GM12878 (cell line): ENCODE measurements around the gene PRM1. TPM values are rescaled to one million over a fixed set of nuclear protein-coding genes. Genes with fewer than 3 reads are reported as not detected.

ENCODE experiments used
- BCL11A ChIP-seq: IDR thresholded peaks from 2 replicates; pipeline ENCODE4 v1.6.1; 2011; ENCODE audit warnings: low read depth, low read length
- CBFB ChIP-seq: IDR thresholded peaks from 2 replicates; pipeline ENCODE4 v1.6.1; 2016; ENCODE audit warnings: antibody characterized with exemption, low read depth
- CREM ChIP-seq: IDR thresholded peaks from 2 replicates; pipeline ENCODE4 v1.6.1; 2014; ENCODE audit warnings: antibody characterized with exemption, low read depth
- EED ChIP-seq: sonication (generic); IDR thresholded peaks from 2 replicates; pipeline ENCODE4 v1.6.1; 2016; ENCODE audit warnings: antibody characterized with exemption, low read depth
- HCFC1 ChIP-seq: fragments of 150-350 bp; IDR thresholded peaks from 2 replicates; pipeline ENCODE4 v1.6.1; 2014; ENCODE audit warnings: low read length
- JUNB ChIP-seq: IDR thresholded peaks from 2 replicates; pipeline ENCODE4 v1.6.1; 2016; ENCODE audit warnings: antibody characterized with exemption, mild to moderate bottlenecking
- MTA3 ChIP-seq: IDR thresholded peaks from 2 replicates; pipeline ENCODE4 v1.6.1; 2012; ENCODE audit warnings: low read length, inconsistent platforms, borderline replicate concordance
- MYC ChIP-seq: IDR thresholded peaks from 2 replicates; pipeline ENCODE4 v1.6.1; 2011; ENCODE audit warnings: mild to moderate bottlenecking, low read length, moderate library complexity, inconsistent platforms; ENCODE audit not compliant: insufficient read depth, insufficient replicate concordance, insufficient read length, severe bottlenecking
- NRF1 ChIP-seq: conservative IDR thresholded peaks from 2 replicates; pipeline ENCODE4 v1.6.1; 2011; ENCODE audit warnings: mild to moderate bottlenecking, low read depth, low read length, improper control_type of control experiment
- POLR2AphosphoS5 ChIP-seq: IDR thresholded peaks from 2 replicates; pipeline ENCODE4 v1.6.1; 2011; ENCODE audit warnings: mild to moderate bottlenecking, low read length, inconsistent platforms
- RAD21 ChIP-seq: IDR thresholded peaks from 2 replicates; pipeline ENCODE4 v1.6.1; 2011; ENCODE audit warnings: mild to moderate bottlenecking, low read depth, low read length, moderate library complexity; ENCODE audit not compliant: insufficient read depth
- RBBP5 ChIP-seq: fragments of 200-600 bp; sonication (generic); conservative IDR thresholded peaks from 2 replicates; pipeline ENCODE4 v1.6.1; 2016
- SIX5 ChIP-seq: IDR thresholded peaks from 2 replicates; pipeline ENCODE4 v1.6.1; 2011; ENCODE audit warnings: mild to moderate bottlenecking, low read depth, low read length, moderate library complexity; ENCODE audit not compliant: severe bottlenecking
- SMARCA5 ChIP-seq: fragments of 450-650 bp; IDR thresholded peaks from 2 replicates; pipeline ENCODE4 v1.6.1; 2017; ENCODE audit warnings: mild to moderate bottlenecking
- SMC3 ChIP-seq: IDR thresholded peaks from 2 replicates; pipeline ENCODE4 v1.6.1; 2011; ENCODE audit warnings: low read length, improper control_type of control experiment, borderline replicate concordance
- SRF ChIP-seq, 2 experiments: IDR thresholded peaks; 2 replicates each; pipeline ENCODE4 v1.6.1; 2011; ENCODE audit warnings: low read depth in 2 of 2, low read length in 2 of 2, mild to moderate bottlenecking in 1 of 2, moderate library complexity in 1 of 2
- SUZ12 ChIP-seq: fragments of 200-600 bp; sonication (generic); IDR thresholded peaks from one replicate; pipeline ENCODE4 v1.6.1; 2018; ENCODE audit warnings: antibody characterized with exemption, mild to moderate bottlenecking; ENCODE audit not compliant: unreplicated experiment
- YBX1 ChIP-seq: fragments of 450-650 bp; IDR thresholded peaks from 2 replicates; pipeline ENCODE4 v1.6.1; 2016; ENCODE audit warnings: antibody characterized with exemption
- ZNF217 ChIP-seq: fragments of 450-650 bp; IDR thresholded peaks from 2 replicates; pipeline ENCODE4 v1.6.1; 2017; ENCODE audit warnings: antibody characterized with exemption, mild to moderate bottlenecking
- ZNF24 ChIP-seq: fragments of 450-650 bp; IDR thresholded peaks from 2 replicates; pipeline ENCODE4 v1.6.1; 2017; ENCODE audit warnings: antibody characterized with exemption, mild to moderate bottlenecking
- polyA plus RNA-seq, 11 experiments: library from polyadenylated mRNA; depleted of rRNA in 4 of 11; unstranded in 6 of 11; stranded (reverse) in 5 of 11; fragments of >200 nt; fragmentation: Nextera tagmentation in 4 of 11; fragmentation: Illumina TruSeq in 1 of 11; extraction: Ambion mirVana in 4 of 11; extraction: Trizol in 1 of 11; gene quantifications; 1 replicate in 1 of 11; 2 replicates in 10 of 11; pipeline versions ENCODE4 v1.2.1 to v1.2.3, GENCODE V29; 2011 to 2016; ENCODE audit warnings: inconsistent platforms in 2 of 11, missing spikeins in 2 of 11, low read depth in 1 of 11
- total RNA-seq, 4 experiments: library from RNA; depleted of rRNA in 3 of 4; stranded (reverse); fragments of >200 nt in 3 of 4; fragmentation: Illumina TruSeq in 1 of 4; extraction: Trizol in 1 of 4; gene quantifications; 2 replicates each; pipeline versions ENCODE4 v1.2.1 to v1.2.3, GENCODE V29; 2013 to 2021
- TF ChIP-seq, protein P1 (sequence below): fragments of 450-650 bp; formaldehyde crosslinking; IDR thresholded peaks from 2 replicates; pipeline ENCODE4 v1.5.0; 2022; ENCODE audit warnings: mild to moderate bottlenecking, missing genetic modification characterization
- TF ChIP-seq, protein P2 (sequence below): fragments of 150-350 bp; IDR thresholded peaks from 2 replicates; pipeline ENCODE4 v1.6.1; 2014; ENCODE audit warnings: mild to moderate bottlenecking, low read depth, low read length
- TF ChIP-seq, protein P3 (sequence below): IDR thresholded peaks from 2 replicates; pipeline ENCODE4 v1.6.1; 2011; ENCODE audit warnings: low read depth, mild to moderate bottlenecking, low read length, moderate library complexity, borderline replicate concordance; ENCODE audit errors: extremely low read depth
- TF ChIP-seq, protein P4 (sequence below): fragments of 450-650 bp; IDR thresholded peaks from 2 replicates; pipeline ENCODE4 v1.6.1; 2017; ENCODE audit warnings: low read depth, mild to moderate bottlenecking, moderate library complexity

PRM1 gene
- total and polyA plus RNA-seq, 10 of the 15 experiments (the other 5 are each of a cell fraction or from before 2014, with no cell fraction given): 0.20 TPM; not detected in 9

DNA sequence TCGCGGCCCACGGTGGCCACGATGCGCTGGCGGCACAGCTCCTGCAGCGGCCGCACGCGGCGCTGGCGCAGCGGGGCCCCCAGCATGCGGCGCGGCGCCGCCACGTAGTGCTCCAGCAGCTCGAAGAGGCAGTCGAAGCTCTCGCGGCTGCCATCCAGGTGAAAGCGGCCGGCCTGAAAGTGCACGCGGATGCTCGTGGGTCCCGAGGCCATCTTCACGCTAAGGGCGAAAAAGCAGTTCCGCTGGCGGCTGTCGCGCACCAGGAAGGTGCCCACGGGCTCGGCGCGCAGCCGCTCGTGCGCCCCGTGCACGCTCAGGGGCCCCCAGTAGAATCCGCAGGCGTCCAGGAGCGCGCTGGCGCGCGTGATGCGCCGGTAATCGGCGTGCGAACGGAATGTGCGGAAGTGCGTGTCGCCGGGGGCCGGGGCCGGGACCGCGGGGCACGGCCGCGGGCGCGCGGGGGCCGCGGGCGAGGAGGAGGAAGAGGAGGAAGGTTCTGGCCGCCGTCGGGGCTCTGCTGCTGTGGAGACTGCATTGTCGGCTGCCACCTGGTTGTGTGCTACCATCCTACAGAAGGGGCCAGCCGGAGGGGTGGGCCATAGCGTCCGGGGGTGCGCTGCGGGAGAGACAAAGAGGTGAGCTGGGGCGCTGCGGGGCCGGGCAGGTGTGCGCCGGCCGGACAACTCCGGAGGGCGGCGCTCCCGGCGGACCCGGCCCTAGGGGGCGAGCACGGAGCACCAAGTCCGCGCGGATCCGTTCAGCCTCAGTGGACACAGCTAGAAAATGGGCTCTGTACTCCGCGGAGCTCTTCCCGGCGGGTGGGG lies 26.0 kb downstream of the PRM1 start (continued):
- TF ChIP-seq, protein P1, sequence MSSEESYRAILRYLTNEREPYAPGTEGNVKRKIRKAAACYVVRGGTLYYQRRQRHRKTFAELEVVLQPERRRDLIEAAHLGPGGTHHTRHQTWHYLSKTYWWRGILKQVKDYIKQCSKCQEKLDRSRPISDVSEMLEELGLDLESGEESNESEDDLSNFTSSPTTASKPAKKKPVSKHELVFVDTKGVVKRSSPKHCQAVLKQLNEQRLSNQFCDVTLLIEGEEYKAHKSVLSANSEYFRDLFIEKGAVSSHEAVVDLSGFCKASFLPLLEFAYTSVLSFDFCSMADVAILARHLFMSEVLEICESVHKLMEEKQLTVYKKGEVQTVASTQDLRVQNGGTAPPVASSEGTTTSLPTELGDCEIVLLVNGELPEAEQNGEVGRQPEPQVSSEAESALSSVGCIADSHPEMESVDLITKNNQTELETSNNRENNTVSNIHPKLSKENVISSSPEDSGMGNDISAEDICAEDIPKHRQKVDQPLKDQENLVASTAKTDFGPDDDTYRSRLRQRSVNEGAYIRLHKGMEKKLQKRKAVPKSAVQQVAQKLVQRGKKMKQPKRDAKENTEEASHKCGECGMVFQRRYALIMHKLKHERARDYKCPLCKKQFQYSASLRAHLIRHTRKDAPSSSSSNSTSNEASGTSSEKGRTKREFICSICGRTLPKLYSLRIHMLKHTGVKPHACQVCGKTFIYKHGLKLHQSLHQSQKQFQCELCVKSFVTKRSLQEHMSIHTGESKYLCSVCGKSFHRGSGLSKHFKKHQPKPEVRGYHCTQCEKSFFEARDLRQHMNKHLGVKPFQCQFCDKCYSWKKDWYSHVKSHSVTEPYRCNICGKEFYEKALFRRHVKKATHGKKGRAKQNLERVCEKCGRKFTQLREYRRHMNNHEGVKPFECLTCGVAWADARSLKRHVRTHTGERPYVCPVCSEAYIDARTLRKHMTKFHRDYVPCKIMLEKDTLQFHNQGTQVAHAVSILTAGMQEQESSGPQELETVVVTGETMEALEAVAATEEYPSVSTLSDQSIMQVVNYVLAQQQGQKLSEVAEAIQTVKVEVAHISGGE: 0 out of 2 replicates have a peak, but pooled peaks have one; percentile 19
- TF ChIP-seq SUZ12 (no peak), CREM (peak; percentile 6; the same call in 1 of the 2 replicates), RAD21 (no peak; the same call in 1 of the 2 replicates), MTA3 (no peak), ZNF217 (no peak), JUNB (no peak), HCFC1 (no peak), RBBP5 (no peak), POLR2AphosphoS5 (peak; percentile 64), BCL11A (no peak), SMC3 (peak; percentile 19; the same call in 1 of the 2 replicates), EED (no peak), SRF (IDR thresholded peaks at IDR 0.05; ENCODE audit: low read depth in 2 of 2, low read length in 2 of 2) (no peak), NRF1 (no peak), MYC (peak; percentile 84), ZNF24 (no peak), SMARCA5 (peak; percentile 58; the same call in 1 of the 2 replicates), CBFB (no peak), SIX5 (no peak), YBX1 (no peak)
- TF ChIP-seq, protein P2, sequence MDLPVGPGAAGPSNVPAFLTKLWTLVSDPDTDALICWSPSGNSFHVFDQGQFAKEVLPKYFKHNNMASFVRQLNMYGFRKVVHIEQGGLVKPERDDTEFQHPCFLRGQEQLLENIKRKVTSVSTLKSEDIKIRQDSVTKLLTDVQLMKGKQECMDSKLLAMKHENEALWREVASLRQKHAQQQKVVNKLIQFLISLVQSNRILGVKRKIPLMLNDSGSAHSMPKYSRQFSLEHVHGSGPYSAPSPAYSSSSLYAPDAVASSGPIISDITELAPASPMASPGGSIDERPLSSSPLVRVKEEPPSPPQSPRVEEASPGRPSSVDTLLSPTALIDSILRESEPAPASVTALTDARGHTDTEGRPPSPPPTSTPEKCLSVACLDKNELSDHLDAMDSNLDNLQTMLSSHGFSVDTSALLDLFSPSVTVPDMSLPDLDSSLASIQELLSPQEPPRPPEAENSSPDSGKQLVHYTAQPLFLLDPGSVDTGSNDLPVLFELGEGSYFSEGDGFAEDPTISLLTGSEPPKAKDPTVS: no peak
- TF ChIP-seq, protein P3, sequence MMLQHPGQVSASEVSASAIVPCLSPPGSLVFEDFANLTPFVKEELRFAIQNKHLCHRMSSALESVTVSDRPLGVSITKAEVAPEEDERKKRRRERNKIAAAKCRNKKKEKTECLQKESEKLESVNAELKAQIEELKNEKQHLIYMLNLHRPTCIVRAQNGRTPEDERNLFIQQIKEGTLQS: no peak
- TF ChIP-seq, protein P4, sequence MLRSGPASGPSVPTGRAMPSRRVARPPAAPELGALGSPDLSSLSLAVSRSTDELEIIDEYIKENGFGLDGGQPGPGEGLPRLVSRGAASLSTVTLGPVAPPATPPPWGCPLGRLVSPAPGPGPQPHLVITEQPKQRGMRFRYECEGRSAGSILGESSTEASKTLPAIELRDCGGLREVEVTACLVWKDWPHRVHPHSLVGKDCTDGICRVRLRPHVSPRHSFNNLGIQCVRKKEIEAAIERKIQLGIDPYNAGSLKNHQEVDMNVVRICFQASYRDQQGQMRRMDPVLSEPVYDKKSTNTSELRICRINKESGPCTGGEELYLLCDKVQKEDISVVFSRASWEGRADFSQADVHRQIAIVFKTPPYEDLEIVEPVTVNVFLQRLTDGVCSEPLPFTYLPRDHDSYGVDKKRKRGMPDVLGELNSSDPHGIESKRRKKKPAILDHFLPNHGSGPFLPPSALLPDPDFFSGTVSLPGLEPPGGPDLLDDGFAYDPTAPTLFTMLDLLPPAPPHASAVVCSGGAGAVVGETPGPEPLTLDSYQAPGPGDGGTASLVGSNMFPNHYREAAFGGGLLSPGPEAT: no peak
